H9 (cell line): ENCODE measurements around the gene MAST4. TPM values are rescaled to one million over a fixed set of nuclear protein-coding genes. Genes with fewer than 3 reads are reported as not detected.

Experiments used
- DNase-seq: peaks from one replicate; pipeline ENCODE4 v3.0.0-alpha.2; 2017
- H2AFZ ChIP-seq: one replicate; pipeline ENCODE4 v1.6.1; 2013; ENCODE audit warnings: mild to moderate bottlenecking, low read length, control low read depth, moderate library complexity
- H2AK5ac ChIP-seq: 2 replicates; pipeline ENCODE4 v1.6.1; 2013; ENCODE audit warnings: low read length, control low read depth, mixed read lengths; ENCODE audit not compliant: insufficient read length
- H2BK120ac ChIP-seq: one replicate; pipeline ENCODE4 v1.6.1; 2013; ENCODE audit warnings: low read depth, mild to moderate bottlenecking, low read length, control low read depth, inconsistent platforms; ENCODE audit not compliant: poor library complexity, severe bottlenecking
- H2BK12ac ChIP-seq: 2 replicates; pipeline ENCODE4 v1.6.1; 2013; ENCODE audit warnings: low read length, control low read depth, mixed read lengths, low read depth; ENCODE audit not compliant: insufficient read length
- H2BK15ac ChIP-seq: 2 replicates; pipeline ENCODE4 v1.6.1; 2013; ENCODE audit warnings: low read depth, low read length, control low read depth
- H2BK20ac ChIP-seq: one replicate; pipeline ENCODE4 v1.6.1; 2013; ENCODE audit warnings: low read depth, mild to moderate bottlenecking, low read length, control low read depth, inconsistent platforms; ENCODE audit not compliant: poor library complexity, severe bottlenecking
- H2BK5ac ChIP-seq: 2 replicates; pipeline ENCODE4 v1.6.1; 2013; ENCODE audit warnings: low read length, control low read depth, mixed read lengths; ENCODE audit not compliant: insufficient read length
- H3K14ac ChIP-seq: 2 replicates; pipeline ENCODE4 v1.6.1; 2013; ENCODE audit warnings: low read length, control low read depth; ENCODE audit not compliant: insufficient read depth
- H3K18ac ChIP-seq: 2 replicates; pipeline ENCODE4 v1.6.1; 2013; ENCODE audit warnings: low read depth, mild to moderate bottlenecking, mixed read lengths, low read length, control low read depth; ENCODE audit not compliant: insufficient read length
- H3K23ac ChIP-seq: 2 replicates; pipeline ENCODE4 v1.6.1; 2013; ENCODE audit warnings: low read length, control low read depth, mixed read lengths, low read depth; ENCODE audit not compliant: insufficient read length
- H3K23me2 ChIP-seq: 2 replicates; pipeline ENCODE4 v1.6.1; 2013; ENCODE audit warnings: low read depth, mild to moderate bottlenecking, mixed read lengths, low read length, control low read depth; ENCODE audit not compliant: insufficient read length, poor library complexity, severe bottlenecking
- H3K27ac ChIP-seq: 2 replicates; pipeline ENCODE4 v1.5.1; 2013; ENCODE audit warnings: low read length, control low read depth, mixed read lengths, low read depth; ENCODE audit not compliant: insufficient read length
- H3K27me3 ChIP-seq: 2 replicates; pipeline ENCODE4 v1.6.1; 2013; ENCODE audit warnings: low read length, control low read depth, inconsistent platforms; ENCODE audit not compliant: insufficient read depth
- H3K4ac ChIP-seq: 2 replicates; pipeline ENCODE4 v1.6.1; 2013; ENCODE audit warnings: low read depth, mild to moderate bottlenecking, control low read depth, inconsistent platforms, low read length, moderate library complexity
- H3K4me1 ChIP-seq: 2 replicates; pipeline ENCODE4 v1.6.1; 2013; ENCODE audit warnings: low read length, control low read depth, inconsistent platforms; ENCODE audit not compliant: insufficient read depth
- H3K4me2 ChIP-seq: 2 replicates; pipeline ENCODE4 v1.6.1; 2013; ENCODE audit warnings: low read length, control low read depth, mixed read lengths; ENCODE audit not compliant: insufficient read length, insufficient read depth
- H3K56ac ChIP-seq: 2 replicates; pipeline ENCODE4 v1.6.1; 2013; ENCODE audit warnings: low read depth, mild to moderate bottlenecking, mixed read lengths, low read length, control low read depth; ENCODE audit not compliant: insufficient read length
- H3K79me1 ChIP-seq: 2 replicates; pipeline ENCODE4 v1.6.1; 2013; ENCODE audit warnings: low read depth, mild to moderate bottlenecking, moderate library complexity, low read length, control low read depth, inconsistent platforms; ENCODE audit not compliant: insufficient read depth, poor library complexity, severe bottlenecking
- H3K79me2 ChIP-seq: 2 replicates; pipeline ENCODE4 v1.6.1; 2013; ENCODE audit warnings: low read length, control low read depth, inconsistent platforms; ENCODE audit not compliant: insufficient read depth
- H3K9ac ChIP-seq: 2 replicates; pipeline ENCODE4 v1.6.1; 2013; ENCODE audit warnings: low read length, control low read depth, mixed read lengths; ENCODE audit not compliant: insufficient read length; ENCODE audit errors: extremely low read depth
- H3K9me3 ChIP-seq: one replicate; pipeline ENCODE4 v1.6.1; 2013; ENCODE audit warnings: low read depth, low read length, inconsistent platforms; ENCODE audit not compliant: control insufficient read depth
- H3T11ph ChIP-seq: one replicate; pipeline ENCODE4 v1.6.1; 2013; ENCODE audit warnings: mild to moderate bottlenecking, low read length, control low read depth, inconsistent platforms
- H4K20me1 ChIP-seq: one replicate; pipeline ENCODE4 v1.6.1; 2013; ENCODE audit not compliant: control insufficient read depth, insufficient read length, insufficient read depth
- H4K5ac ChIP-seq: 2 replicates; pipeline ENCODE4 v1.6.1; 2013; ENCODE audit warnings: low read depth, mild to moderate bottlenecking, mixed read lengths, low read length, control low read depth; ENCODE audit not compliant: insufficient read length
- H4K8ac ChIP-seq: replicated peaks from 2 replicates; pipeline ENCODE4 v1.6.1; 2013; ENCODE audit warnings: low read length, control low read depth, mixed read lengths, low read depth; ENCODE audit not compliant: insufficient read length
- H4K91ac ChIP-seq: 2 replicates; pipeline ENCODE4 v1.6.1; 2013; ENCODE audit warnings: low read depth, mild to moderate bottlenecking, moderate library complexity, mixed read lengths, low read length, control low read depth; ENCODE audit not compliant: insufficient read length
- H3K27ac Mint-ChIP-seq, 3 experiments: 2 replicates in 2 of 3; 3 replicates in 1 of 3; pipeline ENCODE4 v1.8.0; 2020 to 2021; ENCODE audit warnings: mixed read lengths in 3 of 3, mild to moderate bottlenecking in 1 of 3, moderate library complexity in 1 of 3
- H3K27me3 Mint-ChIP-seq: 2 replicates; pipeline ENCODE4 v1.8.0; 2021; ENCODE audit warnings: low read depth, mild to moderate bottlenecking, moderate library complexity, mixed read lengths
- H3K36me3 Mint-ChIP-seq, 3 experiments: 2 replicates in 2 of 3; 3 replicates in 1 of 3; pipeline ENCODE4 v1.8.0; 2020 to 2021; ENCODE audit warnings: low read depth in 3 of 3, mixed read lengths in 3 of 3; ENCODE audit not compliant: insufficient read depth in 1 of 3
- H3K4me1 Mint-ChIP-seq, 2 experiments: 2 replicates each; pipeline ENCODE4 v1.8.0; 2020; ENCODE audit warnings: mixed read lengths in 2 of 2
- H3K4me3 Mint-ChIP-seq, 2 experiments: 2 replicates in 1 of 2; 3 replicates in 1 of 2; pipeline ENCODE4 v1.8.0; 2020 to 2021; ENCODE audit warnings: mild to moderate bottlenecking in 2 of 2, mixed read lengths in 2 of 2, moderate library complexity in 1 of 2
- H3K9me3 Mint-ChIP-seq, 2 experiments: 2 replicates in 1 of 2; 3 replicates in 1 of 2; pipeline ENCODE4 v1.8.0; 2020; ENCODE audit warnings: mild to moderate bottlenecking in 2 of 2, mixed read lengths in 2 of 2, moderate library complexity in 1 of 2
- WGBS: extraction: QIAGEN DNeasy Blood & Tissue Kit; methylation state at CpG from one replicate; pipeline ENCODE4 v1.1.7; 2013; ENCODE audit warnings: missing lambda C conversion rate, low lambda C conversion rate, mixed read lengths; ENCODE audit not compliant: insufficient read length; ENCODE audit errors: extremely low coverage; 5-methylcytosine and 5-hydroxymethylcytosine counted together
- total RNA-seq: library from RNA; stranded (reverse); gene quantifications from 2 replicates; pipeline ENCODE4 v1.2.1, GENCODE V29; 2021
- TF ChIP-seq, protein P1 (sequence below): fragments of 200-600 bp; sonication (generic); conservative IDR thresholded peaks from 3 replicates; pipeline ENCODE4 v1.8.0; 2021; ENCODE audit warnings: antibody characterized with exemption, mild to moderate bottlenecking

MAST4 gene
- total RNA-seq, 1 experiment from 2014 or later: 3.7 TPM

DNA sequence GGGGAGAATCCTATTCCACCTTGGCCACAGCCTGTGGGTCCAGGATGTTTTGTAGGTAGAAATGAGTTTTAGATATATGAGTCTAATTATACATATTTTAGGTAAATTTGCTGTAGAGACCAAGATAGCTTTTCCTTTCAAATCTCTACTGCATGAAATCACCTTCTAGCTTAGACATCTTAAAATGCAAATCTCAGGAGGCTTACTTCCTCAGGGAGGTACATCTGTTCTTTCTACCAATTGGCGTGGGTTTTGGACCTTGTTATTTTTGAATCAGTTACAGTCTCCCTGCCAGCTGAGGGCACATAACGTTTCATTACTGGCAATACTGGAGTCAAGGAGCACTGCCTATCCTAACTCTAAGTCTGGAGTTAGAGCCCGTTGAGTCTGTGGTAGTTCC is 28.7 kb upstream of the MAST4 start:
- H3K4ac ChIP-seq: no peak overlapping the region
- no peak overlapping the region for H4K5ac ChIP-seq
- no peak overlapping the region for H4K8ac ChIP-seq
- peaks cover 10 to 11% of the 10 kb centered on the region in 2 experiments for H3K4me1 Mint-ChIP-seq
- peaks cover 0 to 4% of the 10 kb centered on the region in 2 experiments; a peak in 4 of 5 replicates for H3K9me3 Mint-ChIP-seq
- no peak overlapping the region for H2BK120ac ChIP-seq
- no peaks in the 10 kb centered on the region; the same call in 1 of the 2 replicates for H3K4me1 ChIP-seq
- H2BK15ac ChIP-seq: no peak overlapping the region
- H4K20me1 ChIP-seq: no peaks in the 10 kb centered on the region
- H3K4me3 Mint-ChIP-seq: no peak overlapping the region
- H3K27me3 Mint-ChIP-seq: no peaks in the 10 kb centered on the region
- H3K9ac ChIP-seq: no peak overlapping the region
- no peak overlapping the region for H2AK5ac ChIP-seq
- H3K4me2 ChIP-seq: no peak overlapping the region
- H3K27me3 ChIP-seq: no peaks in the 10 kb centered on the region
- H3K18ac ChIP-seq: no peak overlapping the region
- H3K27ac ChIP-seq: no peak overlapping the region
- no CpG with 5 or more reads among the region's 3 CpGs for WGBS
- H3K36me3 Mint-ChIP-seq: peaks cover 0 to 2% (median 0%) of the 10 kb centered on the region in 3 experiments; a peak in 2 of 7 replicates
- no peaks in the 10 kb centered on the region for H3K23me2 ChIP-seq
- no peak overlapping the region for H2BK12ac ChIP-seq
- no peaks in the 10 kb centered on the region for H3K79me2 ChIP-seq
- no peak overlapping the region for H3T11ph ChIP-seq
- H3K9me3 ChIP-seq: no peaks in the 10 kb centered on the region
- no peak overlapping the region for H3K23ac ChIP-seq
- no peak overlapping the region for H3K56ac ChIP-seq
- no peaks in the 10 kb centered on the region for H3K79me1 ChIP-seq
- no peak overlapping the region for H4K91ac ChIP-seq
- TF ChIP-seq, protein P1, sequence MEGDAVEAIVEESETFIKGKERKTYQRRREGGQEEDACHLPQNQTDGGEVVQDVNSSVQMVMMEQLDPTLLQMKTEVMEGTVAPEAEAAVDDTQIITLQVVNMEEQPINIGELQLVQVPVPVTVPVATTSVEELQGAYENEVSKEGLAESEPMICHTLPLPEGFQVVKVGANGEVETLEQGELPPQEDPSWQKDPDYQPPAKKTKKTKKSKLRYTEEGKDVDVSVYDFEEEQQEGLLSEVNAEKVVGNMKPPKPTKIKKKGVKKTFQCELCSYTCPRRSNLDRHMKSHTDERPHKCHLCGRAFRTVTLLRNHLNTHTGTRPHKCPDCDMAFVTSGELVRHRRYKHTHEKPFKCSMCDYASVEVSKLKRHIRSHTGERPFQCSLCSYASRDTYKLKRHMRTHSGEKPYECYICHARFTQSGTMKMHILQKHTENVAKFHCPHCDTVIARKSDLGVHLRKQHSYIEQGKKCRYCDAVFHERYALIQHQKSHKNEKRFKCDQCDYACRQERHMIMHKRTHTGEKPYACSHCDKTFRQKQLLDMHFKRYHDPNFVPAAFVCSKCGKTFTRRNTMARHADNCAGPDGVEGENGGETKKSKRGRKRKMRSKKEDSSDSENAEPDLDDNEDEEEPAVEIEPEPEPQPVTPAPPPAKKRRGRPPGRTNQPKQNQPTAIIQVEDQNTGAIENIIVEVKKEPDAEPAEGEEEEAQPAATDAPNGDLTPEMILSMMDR: no peak
- no peak overlapping the region for H3K27ac Mint-ChIP-seq
- no peak overlapping the region for H2AFZ ChIP-seq
- no peak overlapping the region for H2BK20ac ChIP-seq
- DNase-seq: no peak
- no peak overlapping the region for H2BK5ac ChIP-seq
- no peak overlapping the region for H3K14ac ChIP-seq
